Sigmoid colon (tissue), 3 donors: ENCODE results near the gene LRIT3.

Source experiments
- POLR2A ChIP-seq, 2 donors: fragments of 450-650 bp; IDR thresholded peaks; one replicate each; pipeline ENCODE4 v1.6.1; 2016; ENCODE audit warnings: antibody characterized with exemption in 2 of 2, mild to moderate bottlenecking in 2 of 2, moderate library complexity in 2 of 2
- TF ChIP-seq, protein P1 (sequence below), 4 experiments: fragments of 450-650 bp in 3 of 4; fragments of 200-600 bp in 1 of 4; IDR thresholded peaks; one replicate each; pipeline ENCODE4 v1.5.1; 2016 to 2019; ENCODE audit warnings: antibody characterized with exemption in 4 of 4, mild to moderate bottlenecking in 3 of 4, moderate library complexity in 2 of 4

GRCh38 chr4:109820563-109820962, 27.3 kb upstream of the LRIT3 start:
- TF ChIP-seq, protein P1, sequence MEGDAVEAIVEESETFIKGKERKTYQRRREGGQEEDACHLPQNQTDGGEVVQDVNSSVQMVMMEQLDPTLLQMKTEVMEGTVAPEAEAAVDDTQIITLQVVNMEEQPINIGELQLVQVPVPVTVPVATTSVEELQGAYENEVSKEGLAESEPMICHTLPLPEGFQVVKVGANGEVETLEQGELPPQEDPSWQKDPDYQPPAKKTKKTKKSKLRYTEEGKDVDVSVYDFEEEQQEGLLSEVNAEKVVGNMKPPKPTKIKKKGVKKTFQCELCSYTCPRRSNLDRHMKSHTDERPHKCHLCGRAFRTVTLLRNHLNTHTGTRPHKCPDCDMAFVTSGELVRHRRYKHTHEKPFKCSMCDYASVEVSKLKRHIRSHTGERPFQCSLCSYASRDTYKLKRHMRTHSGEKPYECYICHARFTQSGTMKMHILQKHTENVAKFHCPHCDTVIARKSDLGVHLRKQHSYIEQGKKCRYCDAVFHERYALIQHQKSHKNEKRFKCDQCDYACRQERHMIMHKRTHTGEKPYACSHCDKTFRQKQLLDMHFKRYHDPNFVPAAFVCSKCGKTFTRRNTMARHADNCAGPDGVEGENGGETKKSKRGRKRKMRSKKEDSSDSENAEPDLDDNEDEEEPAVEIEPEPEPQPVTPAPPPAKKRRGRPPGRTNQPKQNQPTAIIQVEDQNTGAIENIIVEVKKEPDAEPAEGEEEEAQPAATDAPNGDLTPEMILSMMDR (IDR thresholded peaks at IDR 0.05) = no peak
- TF ChIP-seq POLR2A (IDR thresholded peaks at IDR 0.05) = no peak
